ENCODE data around the gene DAB2IP.

DNA sequence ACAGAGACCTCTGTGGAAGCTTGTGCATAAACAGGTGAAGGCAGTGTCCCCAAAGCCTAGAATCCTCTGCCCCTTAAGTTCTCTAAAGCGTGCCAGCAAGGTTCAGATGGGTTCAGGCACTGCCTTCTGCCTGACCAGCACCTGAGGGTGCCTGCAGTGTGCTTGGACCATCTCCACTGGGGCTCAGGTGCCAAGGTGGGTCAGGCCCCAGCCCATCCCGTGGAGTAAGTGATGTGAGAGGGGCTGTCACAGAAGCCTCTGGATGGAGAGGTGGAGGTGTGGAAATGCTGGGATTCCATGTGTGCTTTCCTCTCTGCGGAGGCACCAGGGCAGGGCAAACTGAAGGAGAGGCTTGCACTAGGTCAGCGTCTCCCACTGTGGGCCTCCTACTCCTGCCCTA lies 118.5 kb downstream of the DAB2IP start:
- TF ChIP-seq, protein P1, sequence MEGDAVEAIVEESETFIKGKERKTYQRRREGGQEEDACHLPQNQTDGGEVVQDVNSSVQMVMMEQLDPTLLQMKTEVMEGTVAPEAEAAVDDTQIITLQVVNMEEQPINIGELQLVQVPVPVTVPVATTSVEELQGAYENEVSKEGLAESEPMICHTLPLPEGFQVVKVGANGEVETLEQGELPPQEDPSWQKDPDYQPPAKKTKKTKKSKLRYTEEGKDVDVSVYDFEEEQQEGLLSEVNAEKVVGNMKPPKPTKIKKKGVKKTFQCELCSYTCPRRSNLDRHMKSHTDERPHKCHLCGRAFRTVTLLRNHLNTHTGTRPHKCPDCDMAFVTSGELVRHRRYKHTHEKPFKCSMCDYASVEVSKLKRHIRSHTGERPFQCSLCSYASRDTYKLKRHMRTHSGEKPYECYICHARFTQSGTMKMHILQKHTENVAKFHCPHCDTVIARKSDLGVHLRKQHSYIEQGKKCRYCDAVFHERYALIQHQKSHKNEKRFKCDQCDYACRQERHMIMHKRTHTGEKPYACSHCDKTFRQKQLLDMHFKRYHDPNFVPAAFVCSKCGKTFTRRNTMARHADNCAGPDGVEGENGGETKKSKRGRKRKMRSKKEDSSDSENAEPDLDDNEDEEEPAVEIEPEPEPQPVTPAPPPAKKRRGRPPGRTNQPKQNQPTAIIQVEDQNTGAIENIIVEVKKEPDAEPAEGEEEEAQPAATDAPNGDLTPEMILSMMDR (IDR thresholded peaks at IDR 0.05): no peak
- no peak for TF ChIP-seq POLR2AphosphoS5 (IDR thresholded peaks at IDR 0.05)

Measured in prostate gland (tissue), 2 donors.